NCI-H1930 (cell line): ENCODE data around the gene CPZ.
"Not testable (repeated sequence)": the region's sequence is repeated elsewhere in the genome, so short reads cannot be mapped to it uniquely, and the experiment has no call there.

ENCODE experiments used
- DNase-seq, 2 experiments: peaks; one replicate each; lab custom pipeline; 2025; lab: John Stamatoyannopoulos, UW

CPZ gene

DNA sequence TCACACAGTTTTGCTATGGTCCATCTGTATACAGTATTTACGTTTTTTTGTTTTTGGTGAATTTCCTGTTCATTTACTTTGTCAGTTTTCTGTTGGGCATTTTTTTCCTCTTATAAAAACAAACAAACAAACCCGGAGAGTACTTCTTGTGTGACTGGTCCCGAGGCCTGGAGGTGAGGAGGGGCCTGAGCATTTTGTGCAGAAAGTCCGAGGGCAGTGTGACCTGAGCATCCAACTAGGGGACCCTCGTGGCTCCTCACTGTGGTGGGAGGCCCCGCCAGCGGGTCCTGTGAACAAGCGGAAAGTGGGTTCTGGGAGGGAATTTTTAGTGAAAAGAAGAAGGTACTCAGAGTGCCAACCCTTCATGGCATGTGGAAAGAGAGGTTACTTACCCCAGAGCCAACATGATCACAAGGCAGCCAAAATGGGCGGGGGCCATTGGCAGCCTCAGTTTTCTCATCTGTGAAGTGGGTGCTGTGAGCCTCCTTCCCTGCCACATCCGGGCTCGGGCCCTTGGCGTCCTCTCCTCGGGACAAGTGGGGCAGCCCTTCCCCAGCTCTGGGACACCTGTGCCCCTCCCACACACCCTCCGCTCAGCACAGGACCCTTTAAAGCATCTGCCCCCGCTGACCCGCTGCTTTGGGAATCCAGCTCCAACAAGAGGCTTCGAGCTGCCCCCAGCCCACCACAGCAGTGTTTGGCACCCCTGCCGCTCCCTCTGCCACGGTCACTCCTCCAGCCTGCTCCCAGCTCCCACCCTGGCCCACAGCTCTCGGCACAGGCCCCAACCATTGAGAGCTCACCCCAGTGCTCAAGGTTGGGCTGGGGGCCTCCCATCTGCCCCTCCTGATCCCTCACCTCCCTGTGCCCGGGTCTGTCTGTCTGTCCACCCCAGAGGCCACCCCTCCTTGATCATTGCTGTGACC, 35.2 kb upstream of the CPZ start:
- DNase-seq: no peak

GRCh38 chr4:8558080-8558960, 34.2 kb upstream of the CPZ start:
- no peak for DNase-seq

DNA sequence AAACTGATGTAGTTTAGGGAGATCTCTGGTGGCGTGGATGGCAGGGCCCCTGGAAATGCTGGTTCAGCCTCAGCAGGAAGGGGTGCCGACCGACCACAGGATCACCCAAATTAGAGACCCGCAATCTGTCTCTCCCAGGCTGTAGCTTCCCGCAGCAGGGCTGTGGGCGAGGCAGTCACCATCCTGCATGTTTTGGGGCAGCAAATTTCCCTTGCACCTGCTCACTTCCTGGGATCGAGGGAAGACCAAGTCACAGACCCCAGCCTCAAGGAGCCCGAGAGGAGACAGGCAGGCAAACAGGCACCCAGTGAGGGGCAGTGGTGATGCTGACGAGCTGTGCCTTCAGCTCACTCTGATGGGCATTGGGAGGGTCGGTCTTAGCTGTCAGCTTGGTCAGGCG, 33.6 kb upstream of the CPZ start:
- no peak for DNase-seq

GRCh38 chr4:8559524-8560264, 32.9 kb upstream of the CPZ start:
- no peak for DNase-seq

DNA sequence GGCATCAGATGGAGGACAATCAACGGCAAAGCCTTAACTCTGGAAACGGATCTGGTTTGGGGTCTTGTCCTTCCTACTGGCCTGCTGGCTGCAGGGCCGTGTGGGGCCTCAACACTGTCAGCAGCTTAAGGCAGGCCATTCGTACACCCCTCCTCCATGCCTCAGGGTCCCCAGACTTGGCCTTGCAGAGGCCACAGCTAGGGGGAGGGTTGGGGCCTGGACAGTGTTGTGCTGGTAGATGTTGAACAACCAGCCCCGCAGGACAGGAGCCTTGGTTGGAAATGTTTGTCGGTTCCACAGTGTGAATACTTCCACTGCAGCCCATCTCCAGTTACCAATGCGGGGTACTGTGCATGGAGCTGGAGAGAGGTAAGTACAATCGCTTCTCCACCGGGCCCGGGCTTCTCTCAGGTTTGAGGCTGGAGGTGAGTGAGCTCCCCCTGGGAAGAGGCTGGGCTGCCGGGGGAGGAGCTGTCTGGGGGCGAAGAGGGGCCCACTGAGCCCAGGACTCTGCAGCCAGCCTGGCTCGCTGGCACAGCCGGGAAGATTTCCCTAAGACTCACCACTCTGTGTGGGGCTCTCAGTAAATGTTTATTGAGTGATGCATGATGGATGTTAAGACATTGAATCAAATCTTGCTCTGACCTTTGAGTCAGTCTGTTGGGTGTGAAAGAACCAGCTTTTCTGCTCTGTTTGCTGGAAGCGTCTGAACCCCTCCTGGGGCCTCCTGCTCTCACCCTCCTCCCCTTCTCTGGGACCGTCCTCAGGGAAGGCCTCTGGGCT, 32.1 kb upstream of the CPZ start:
- no peak for DNase-seq

- DNase-seq: no peak
Measured at GRCh38 chr4:8564595-8564994, 28.0 kb upstream of the CPZ start.

GRCh38 chr4:8568068-8568668, 24.4 kb upstream of the CPZ start:
- DNase-seq: no peak

- DNase-seq: no peak
Measured at GRCh38 chr4:8570201-8570600, 22.4 kb upstream of the CPZ start.

DNA sequence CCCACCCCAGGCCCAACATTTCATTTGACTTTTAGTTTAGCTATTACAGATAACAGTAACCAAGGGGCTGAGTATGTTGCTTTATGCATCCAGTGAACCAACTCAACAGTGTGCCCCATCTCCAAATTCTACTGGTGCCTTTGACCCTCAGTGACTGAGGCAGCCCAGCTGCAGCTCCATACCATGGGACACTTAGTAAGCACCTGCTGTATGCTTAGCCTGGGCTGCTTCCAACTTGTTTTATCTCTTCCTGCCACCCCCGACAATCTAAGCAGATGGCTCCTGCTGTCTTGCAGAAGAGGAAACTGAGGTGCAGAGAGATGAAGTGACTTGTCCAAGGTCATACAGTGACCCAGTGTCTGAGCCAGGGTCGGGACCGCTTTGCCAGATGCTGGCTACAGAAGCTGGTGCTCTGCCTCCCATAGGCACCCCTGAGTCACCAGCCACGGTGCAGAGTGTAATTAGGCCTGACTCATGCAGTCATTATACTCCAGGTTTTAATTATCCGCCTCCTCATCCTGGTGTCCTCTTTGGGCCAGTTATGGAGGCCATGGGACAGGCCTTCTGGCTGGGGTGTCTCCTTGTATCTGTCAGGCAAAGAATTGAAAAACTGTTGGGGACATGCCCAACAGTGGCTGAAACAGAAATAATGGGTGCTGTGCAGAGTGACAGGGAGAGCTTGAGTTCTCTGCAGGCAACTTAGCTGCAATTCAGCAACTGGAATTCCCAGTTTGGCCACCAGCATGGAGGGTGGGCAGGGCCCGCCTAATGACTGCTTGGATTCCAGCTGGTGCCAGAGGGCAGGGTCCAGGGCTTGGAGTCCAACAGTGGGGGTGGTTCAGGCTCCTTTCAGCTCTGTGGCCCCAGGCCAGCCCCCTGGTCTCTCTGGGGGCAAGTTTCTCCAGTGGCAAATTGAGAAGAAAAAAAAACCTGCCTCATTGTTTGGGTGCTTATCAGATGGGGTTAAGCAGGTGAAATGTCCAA, 20.6 kb upstream of the CPZ start:
- DNase-seq: no peak

DNA sequence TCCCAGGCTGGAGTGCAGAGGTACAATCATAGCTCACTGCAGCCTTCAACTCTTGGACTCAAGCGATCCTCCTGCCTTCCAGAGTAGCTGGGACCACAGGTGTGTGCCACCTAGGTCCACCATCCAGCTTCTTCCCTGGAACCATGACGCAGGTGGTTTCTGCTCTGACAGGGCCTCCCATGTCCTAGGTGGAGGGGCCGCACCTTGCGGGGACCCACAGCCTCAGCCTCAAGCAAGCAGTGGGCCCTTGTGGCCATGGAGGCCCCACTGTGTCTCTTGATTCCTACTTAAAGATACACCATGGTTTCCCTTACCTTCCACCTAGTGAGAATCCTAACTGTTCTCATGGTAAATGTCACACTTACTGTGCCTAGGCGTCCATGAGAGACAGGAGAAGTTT, 19.3 kb upstream of the CPZ start:
- no peak for DNase-seq

DNA sequence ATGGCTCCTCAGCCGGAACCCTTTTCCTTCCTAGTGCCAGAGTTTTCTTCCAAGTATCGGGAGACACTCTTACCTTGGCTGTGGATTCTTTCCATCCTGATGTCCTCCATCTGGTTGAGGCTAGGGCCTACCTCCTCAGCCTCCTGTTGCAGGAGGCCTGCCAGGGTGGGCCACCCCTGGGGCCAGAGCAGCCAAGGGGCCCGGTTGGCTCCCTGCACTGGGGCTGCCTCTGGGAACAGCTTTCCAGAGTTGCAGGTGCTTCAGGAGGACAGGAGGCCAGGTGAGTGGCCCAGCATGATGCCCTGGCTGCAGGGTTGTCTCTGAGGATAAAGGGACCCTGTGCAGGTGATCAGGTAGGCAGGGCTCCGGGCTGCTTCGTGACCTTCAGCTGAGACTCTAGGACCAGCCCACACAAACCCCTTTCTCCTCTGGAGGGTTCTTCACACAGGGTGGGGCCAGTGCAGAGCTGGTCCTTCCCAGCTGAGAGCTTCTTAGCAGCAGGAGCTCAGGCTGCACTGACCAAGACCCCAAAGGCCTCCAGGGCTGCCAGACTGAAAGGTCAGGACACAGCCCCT, 17.7 kb upstream of the CPZ start:
- DNase-seq: no peak

DNA sequence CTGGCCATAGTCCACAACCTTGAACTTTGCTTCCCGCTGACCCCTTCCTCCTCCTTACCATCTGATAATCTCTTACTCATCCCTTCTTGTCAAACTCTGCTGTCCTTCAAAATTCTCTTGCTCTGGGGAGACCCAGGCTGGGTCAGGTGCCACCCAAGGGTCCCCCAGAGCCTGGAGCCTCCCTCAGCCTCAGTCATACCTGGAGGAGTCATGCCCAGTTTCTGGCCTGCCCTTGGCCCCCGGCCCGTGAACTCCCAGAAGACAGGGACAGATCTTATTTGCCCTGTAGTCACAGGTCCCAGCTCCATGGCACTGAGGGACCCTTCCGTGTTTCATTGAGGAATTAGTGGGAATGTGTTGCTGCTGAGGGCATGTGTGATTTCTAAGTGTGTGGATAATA, 17.1 kb upstream of the CPZ start:
- DNase-seq: no peak

DNA sequence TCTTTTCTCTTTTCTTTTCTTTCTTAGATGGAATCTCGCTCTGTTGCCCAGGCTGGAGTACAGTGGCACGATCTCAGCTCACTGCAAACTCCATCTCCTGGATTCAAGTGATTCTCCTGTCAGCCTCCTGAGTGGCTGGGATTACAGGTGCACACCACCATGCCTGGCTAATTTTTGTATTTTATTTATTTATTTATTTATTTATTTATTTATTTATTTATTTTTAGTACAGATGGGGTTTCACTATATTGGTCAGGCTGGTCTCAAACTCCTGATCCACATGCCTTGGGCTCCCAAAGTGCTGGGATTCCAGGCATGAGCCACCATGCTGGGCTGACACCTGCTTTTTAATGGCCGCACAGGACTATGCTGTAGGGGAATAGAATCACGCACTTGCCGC, 16.0 kb upstream of the CPZ start:
- DNase-seq: not testable (repeated sequence)

DNA sequence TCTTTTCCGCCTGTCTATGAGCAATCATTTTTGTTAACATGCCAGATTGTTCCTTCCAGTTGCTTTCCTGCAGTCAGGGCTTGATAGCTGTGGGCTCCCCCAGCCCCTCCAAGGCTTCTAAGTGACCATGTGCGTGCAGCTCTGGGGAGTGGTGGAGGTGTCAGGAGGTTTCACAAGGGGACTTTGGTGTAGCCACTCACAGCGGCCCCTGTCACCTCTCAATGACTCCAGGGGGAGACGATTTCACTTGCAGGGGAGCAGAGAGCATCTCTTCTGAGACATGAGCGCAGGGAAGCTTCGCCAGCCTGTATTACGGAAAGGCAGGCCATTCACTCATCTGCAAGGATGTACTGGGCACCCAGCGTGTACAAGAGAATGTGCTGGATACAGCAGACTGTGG, 15.5 kb upstream of the CPZ start:
- DNase-seq: no peak

- DNase-seq: no peak
Measured at GRCh38 chr4:8577972-8578371, 14.6 kb upstream of the CPZ start.

- DNase-seq: no peak
Measured at GRCh38 chr4:8578717-8579116, 13.8 kb upstream of the CPZ start.

DNA sequence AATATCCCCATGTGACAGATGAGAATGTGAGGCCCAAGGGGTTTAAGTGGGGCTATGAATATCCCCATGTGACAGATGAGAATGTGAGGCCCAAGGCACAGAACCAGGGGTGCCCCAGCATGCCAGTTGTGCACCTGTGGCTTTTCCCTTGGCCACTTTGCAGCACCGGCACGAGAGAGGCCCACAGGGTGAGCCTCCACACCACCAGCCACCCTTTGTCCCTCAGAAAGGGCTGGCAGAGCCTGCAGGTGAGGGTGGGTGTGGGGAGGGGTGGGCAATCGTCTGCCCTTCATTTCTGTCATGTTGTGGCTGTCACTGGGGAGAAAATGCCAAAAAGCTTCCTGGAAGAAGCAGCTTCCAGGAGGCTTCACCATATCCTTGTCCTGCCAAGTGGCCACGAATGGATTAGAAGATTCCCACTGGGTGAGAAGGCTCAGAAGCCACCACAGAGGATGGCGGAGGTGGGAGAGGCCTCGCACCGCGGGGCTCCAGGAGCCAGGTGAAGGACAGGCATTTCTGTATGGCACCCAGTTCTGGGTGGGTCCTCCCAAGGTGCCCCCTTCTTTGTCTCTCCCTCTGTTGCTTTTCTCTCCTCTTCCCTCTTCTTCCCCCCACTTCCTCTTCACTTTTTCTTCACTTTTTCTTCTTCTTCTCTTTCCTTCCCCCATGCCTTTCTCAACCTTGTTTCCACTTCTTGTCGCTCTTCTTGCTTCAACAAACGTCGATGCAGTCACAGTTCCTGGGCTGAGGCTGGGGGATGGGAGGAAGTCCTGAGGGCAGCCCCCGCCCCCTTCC, 12.8 kb upstream of the CPZ start:
- no peak for DNase-seq

DNA sequence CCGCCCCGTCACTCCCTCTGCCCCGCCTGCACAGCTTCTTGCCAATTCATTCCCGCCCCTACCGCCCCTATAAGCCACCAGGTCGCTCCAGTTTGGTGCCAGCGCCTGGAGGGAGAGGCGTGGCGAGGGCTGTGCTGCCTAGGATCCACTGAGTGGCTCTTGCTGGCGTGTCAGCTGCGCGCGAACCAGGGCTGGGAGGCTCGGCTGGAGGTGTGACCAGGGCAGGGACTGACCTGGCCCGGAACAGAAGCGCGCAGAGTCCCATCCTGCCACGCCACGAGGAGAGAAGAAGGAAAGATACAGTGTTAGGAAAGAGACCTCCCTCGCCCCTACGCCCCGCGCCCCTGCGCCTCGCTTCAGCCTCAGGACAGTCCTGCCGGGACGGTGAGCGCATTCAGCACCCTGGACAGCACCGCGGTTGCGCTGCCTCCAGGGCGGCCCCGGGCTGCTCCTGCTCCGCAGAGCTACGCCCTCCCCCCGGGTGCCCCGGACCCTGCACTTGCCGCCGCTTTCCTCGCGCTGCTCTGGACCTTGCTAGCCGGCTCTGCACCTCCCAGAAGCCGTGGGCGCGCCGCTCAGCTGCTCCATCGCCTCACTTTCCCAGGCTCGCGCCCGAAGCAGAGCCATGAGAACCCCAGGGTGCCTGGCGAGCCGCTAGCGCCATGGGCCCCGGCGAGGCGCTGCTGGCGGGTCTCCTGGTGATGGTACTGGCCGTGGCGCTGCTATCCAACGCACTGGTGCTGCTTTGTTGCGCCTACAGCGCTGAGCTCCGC, 12.1 kb upstream of the CPZ start, which contains the start of gene GPR78:
Gene GPR78, plus strand, starts transcription at position 72 of the 773 bp plus-strand sequence. Its CDS starts 591 bp downstream, at position 663.
- DNase-seq: no peak
